ENCODE measurements around the gene MAFG. TPM values are rescaled to one million over a fixed set of nuclear protein-coding genes. Genes with fewer than 3 reads are reported as not detected.

The MAFG gene
- total RNA-seq, 2 experiments from 2014 or later, result 20.2 to 23.8 TPM

DNA sequence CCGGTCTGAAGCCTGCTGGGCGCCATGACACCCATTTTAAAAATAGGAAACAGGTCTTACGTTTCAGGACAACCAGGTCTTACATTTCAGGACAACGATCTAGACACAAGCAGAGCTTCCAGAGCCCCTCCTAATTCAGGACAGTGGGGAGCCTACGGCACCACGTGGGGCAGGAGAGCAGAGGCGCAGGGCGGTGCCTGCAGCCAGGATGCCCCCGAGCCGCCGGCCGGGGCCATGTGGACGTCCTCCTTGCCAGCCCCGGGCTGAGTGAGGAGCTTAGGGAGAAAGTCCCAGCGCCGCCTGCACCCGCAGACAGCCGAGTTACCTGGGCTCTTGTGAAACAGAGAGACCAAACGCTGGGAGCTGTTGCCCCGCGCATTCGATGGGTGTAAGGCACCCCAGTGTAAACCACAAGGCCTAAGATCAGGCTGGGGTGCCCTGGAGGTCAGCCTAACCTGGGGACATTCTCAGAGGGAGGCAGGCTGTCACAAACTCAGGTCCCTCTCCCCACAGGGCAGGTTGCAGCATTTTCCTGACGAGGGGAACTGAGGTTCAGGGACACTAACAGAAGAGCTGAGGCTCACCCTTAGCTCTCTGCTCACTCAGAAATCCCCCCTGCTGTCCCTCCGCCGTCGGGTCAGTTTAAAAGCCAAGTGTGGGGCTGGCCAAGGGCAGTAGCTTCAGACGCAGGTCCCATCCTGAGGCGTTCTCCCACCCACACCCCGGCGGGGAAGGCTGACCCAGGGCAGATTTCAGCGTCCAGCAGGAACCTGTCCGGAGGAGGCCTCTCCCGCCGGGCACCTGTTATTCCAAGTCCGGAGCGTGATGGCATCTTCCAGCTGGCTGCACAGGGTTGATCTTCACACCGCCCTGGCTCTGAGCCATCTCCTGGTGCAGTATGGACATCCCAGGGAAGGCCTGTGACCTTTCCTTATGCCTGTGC, 35.2 kb upstream of the MAFG start:
- peaks cover 41% of the 10 kb centered on the region for H3K27me3 Mint-ChIP-seq
- ATAC-seq, result no peak
- H3K27ac Mint-ChIP-seq, result no peak overlapping the region
- CTCF ChIA-PET, result interaction anchor here (0.6 to 2.4 kb wide), 5 partner anchors 15 to 68 kb away, joined by 3 to 13 read pairs (median 3); partner anchors contain the start of genes CENPX and LRRC45
- no peaks in the 10 kb centered on the region for H3K4me1 Mint-ChIP-seq
- DNase-seq, result no peak
- no peaks in the 10 kb centered on the region for H3K9me3 Mint-ChIP-seq (ENCODE audit: low read depth)
- H3K4me3 Mint-ChIP-seq, result no peak overlapping the region
- no peaks in the 10 kb centered on the region for H3K36me3 Mint-ChIP-seq

DNA sequence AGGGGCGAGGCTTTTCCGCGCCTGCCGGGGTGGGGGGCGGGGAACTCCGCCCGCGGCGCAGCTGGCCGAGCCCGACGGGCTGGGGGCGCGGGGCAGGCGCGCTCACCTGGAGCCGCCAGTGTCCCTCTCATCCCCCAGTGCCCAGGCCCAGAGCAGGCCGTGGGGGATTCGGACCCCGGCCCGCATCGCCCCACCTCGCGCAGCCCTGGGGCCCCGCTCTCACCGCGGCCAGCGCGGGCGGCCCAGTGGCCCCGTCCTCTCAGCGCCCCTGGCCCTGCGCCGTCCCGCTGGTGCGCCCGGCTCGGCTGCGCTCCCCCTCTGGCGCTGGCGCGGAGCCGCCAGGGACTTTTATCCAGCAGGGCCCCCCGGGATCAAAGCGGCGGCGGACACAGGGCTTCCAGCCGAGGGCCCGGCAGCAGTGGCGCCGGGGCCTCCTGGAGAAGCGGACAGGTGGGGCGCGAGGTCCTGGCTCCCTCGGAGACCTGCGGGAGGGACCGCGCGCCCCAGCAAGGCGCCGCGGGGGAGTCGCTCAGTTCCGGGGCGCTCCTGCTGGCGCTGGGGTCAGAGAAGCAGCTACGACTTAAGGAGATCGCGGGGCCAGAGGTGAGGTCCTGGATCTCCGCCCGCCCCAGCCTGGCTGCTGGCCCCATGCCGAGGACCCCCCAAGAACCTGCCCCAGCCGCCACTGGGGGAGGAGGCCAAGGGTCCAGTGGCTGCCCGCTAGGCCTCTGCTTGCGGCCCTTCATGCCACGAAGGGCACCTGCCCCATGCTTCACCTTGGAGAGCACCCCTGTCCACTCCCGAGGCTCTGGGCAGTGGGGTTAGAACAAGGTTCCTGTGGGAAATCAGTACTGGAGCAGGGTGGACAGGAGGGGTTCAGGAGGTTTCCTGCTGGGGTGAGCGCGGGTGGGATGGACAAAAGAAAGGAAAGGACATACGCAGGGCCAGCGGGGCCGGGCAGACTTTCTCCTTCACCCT, 34.3 kb upstream of the MAFG start:
- no peaks in the 10 kb centered on the region for H3K4me1 Mint-ChIP-seq
- peaks cover 47% of the 10 kb centered on the region for H3K27me3 Mint-ChIP-seq
- H3K4me3 Mint-ChIP-seq, result no peak overlapping the region
- no peaks in the 10 kb centered on the region for H3K9me3 Mint-ChIP-seq (ENCODE audit: low read depth)
- no peaks in the 10 kb centered on the region for H3K36me3 Mint-ChIP-seq
- ATAC-seq, result no peak
- no peak for DNase-seq
- no peak overlapping the region for H3K27ac Mint-ChIP-seq
- CTCF ChIA-PET, result interaction anchor here (0.6 to 2.7 kb wide), 7 partner anchors 11 to 69 kb away, joined by 3 to 181 read pairs (median 13); partner anchors contain the start of genes CENPX and LRRC45

DNA sequence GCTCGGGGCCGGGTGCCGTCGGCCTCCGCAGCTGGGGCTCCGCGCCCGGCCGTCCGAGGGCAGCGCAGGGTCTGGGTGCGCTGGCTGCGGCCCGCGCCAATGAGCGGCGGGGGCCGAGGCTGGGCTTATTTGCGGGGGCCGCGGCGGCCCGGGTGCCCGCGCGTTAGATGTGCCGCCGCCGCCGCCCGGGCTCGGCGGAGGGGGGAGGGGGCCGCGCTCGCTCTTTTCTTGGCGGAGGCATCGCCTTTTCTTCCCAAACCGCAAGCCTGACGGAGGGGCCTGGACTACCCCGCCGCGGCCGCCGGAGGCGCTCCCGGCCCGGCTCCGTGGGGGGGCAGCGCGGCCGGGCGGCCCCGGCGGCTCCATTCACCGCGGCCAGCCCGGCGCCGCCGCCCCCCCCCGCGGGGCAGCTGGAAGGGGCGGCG, 33.6 kb upstream of the MAFG start, which contains the start of gene NOTUM:
Gene NOTUM, minus strand, starts transcription at position 101 of the 425 bp plus-strand sequence. CDS start 278 bp downstream, outside the sequence.
- no peak within 1 kb of the TSS for H3K27ac Mint-ChIP-seq
- DNase-seq (no peak), ATAC-seq (no peak)
- H3K27me3 Mint-ChIP-seq, result peaks cover 47% of the 10 kb centered on the region
- CTCF ChIA-PET, result interaction anchor here (1.1 to 2.7 kb wide), 7 partner anchors 10 to 240 kb away, joined by 3 to 181 read pairs (median 17); partner anchors contain the start of genes ASPSCR1, CENPX and LRRC45
- no peaks in the 10 kb centered on the region for H3K9me3 Mint-ChIP-seq (ENCODE audit: low read depth)
- H3K36me3 Mint-ChIP-seq, result no peaks in the 10 kb centered on the region
- no peak within 1 kb of the TSS for H3K4me3 Mint-ChIP-seq
- no peaks in the 10 kb centered on the region for H3K4me1 Mint-ChIP-seq

DNA sequence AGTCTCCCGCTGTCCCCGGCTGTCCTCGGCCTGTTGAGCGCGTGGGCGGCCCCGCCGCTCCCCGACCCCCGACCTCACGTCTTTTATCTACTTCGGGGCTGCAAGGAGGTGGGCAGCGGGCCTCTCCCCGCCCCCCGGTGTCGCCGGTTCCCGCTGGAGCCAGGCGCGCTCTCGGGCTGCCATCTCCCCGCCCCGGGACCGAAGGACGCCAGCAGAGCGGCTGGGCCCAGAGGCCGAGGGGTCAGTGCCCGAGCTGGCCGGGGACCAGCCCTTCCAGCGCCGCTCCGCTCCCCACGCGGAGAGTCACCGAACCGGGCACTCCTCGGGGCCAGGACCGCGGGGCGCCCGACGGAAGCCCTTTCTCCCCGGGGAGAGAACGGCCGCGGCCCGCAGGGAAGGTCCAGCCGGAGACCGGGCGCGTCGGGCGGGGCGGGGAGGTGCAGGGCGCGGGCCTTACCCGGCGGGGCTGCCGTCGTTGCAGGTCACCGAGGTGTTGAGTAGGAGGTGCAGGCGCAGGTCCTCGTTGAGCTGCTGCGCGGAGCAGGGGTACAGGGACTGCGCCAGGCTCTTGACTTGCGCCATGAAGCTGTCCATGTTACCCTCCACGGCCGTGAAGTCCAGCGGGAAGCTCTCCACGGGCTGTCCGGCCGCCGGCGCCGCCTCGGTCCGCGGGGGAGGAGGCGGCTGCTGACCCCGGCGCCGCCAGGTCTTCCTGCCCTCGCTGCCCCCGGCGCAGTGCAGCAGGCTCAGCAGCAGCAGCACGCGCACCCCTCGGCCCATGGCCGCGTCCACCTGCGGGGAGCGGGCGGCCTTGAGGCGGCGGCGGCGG, 32.8 kb upstream of the MAFG start:
- Mint-ChIP-seq H3K9me3 (ENCODE audit: low read depth) (no peaks in the 10 kb centered on the region), H3K27me3 (peaks cover 47% of the 10 kb centered on the region), H3K27ac (no peak overlapping the region), H3K4me1 (no peaks in the 10 kb centered on the region), H3K36me3 (no peaks in the 10 kb centered on the region), H3K4me3 (no peak overlapping the region)
- ATAC-seq (no peak), DNase-seq (no peak)
- CTCF ChIA-PET, result interaction anchor here (0.7 to 2.7 kb wide), 42 partner anchors 8 to 393 kb away, joined by 3 to 181 read pairs (median 5); partner anchors contain the start of genes ASPSCR1, CENPX, DCXR and DUS1L

DNA sequence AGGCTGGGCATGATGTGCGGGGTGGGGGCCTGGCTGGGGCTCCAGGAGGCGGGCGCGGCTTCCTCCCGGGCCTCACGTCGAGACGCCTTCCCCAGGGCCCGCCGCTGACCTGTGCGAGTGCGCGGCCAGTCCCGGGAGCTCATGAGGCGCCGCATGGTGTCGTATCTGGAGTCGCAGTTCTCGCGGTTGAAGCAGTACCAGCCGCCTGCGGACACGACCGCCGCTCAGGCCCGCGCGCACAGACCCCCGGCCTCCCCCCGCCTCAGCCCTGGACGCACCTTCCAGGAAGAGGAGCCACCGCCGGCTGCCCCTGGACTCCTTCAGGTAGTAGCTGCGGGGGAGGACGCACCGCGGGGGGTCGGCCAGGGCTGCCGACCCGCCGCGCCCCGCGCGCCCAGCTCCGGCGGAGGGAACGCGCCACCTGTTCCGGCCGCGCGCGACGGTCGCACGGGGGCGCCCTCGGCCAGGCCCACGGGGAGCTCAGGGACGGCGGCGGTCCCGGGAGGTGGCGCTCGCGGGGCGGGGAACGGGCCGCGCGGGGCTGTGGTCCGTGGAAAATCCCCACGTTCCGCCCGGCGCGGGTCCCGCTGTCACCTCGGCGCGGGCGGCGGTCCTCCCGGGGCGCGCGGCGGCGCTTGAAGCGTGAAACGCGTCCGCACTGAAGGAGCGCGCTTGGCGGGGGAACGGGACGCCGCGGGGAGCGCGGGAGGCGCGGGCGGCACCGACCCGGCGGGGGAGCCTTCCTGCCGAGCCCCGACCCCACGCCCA, 32.0 kb upstream of the MAFG start:
- Mint-ChIP-seq H3K4me3 (no peak overlapping the region), H3K36me3 (no peaks in the 10 kb centered on the region), H3K27me3 (peaks cover 41% of the 10 kb centered on the region), H3K27ac (no peak overlapping the region), H3K4me1 (no peaks in the 10 kb centered on the region), H3K9me3 (ENCODE audit: low read depth) (no peaks in the 10 kb centered on the region)
- CTCF ChIA-PET, result interaction anchor here (0.6 to 2.7 kb wide), 54 partner anchors 9 to 392 kb away, joined by 3 to 181 read pairs (median 5); partner anchors contain the start of genes ASPSCR1, CCDC57, CENPX and DCXR
- peak; percentile 75 for DNase-seq
- ATAC-seq, result peak; percentile 96

DNA sequence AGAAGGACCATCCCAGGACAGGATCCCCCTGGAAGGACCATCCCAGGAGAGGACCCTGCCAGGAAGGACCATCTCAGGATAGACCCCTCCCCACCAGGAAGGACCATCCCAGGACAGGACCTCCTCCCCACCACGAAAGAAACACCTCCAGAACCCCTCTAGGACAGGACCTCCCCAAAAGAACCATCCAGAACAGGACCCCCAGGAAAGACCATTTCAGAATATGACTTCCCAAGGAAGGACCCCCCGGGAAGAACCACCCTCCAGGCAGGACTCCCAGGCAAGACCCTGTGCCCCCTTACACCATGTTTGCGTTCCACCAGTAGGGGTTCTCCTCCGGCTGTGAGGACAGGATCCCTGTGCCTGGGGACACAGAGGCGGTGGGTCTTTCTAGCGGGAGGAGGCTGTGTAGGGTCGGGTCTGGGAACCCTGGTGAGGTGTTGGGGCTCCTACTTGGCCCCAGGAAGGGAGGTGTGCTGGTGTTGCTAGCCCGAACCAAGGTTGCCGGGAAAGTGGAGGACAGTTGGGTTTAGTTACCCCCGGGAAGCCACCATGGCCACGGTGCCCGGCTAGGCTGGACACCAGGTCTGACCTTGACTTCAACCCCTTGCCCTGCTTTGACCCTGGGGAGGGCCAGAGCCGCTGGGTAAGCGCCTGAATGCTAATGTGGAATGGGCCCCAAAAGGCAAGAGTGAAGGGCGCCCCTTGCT, 31.3 kb upstream of the MAFG start:
- H3K27ac Mint-ChIP-seq, result no peak overlapping the region
- no peak for DNase-seq
- H3K4me3 Mint-ChIP-seq, result no peak overlapping the region
- peaks cover 34% of the 10 kb centered on the region for H3K27me3 Mint-ChIP-seq
- CTCF ChIA-PET, result interaction anchor here (0.6 to 2.7 kb wide), 50 partner anchors 8 to 257 kb away, joined by 3 to 181 read pairs (median 5); partner anchors contain the start of genes ASPSCR1, CCDC57, CENPX and DCXR
- no peaks in the 10 kb centered on the region for H3K36me3 Mint-ChIP-seq
- H3K9me3 Mint-ChIP-seq (ENCODE audit: low read depth), result no peaks in the 10 kb centered on the region
- ATAC-seq, result no peak
- H3K4me1 Mint-ChIP-seq, result no peaks in the 10 kb centered on the region

DNA sequence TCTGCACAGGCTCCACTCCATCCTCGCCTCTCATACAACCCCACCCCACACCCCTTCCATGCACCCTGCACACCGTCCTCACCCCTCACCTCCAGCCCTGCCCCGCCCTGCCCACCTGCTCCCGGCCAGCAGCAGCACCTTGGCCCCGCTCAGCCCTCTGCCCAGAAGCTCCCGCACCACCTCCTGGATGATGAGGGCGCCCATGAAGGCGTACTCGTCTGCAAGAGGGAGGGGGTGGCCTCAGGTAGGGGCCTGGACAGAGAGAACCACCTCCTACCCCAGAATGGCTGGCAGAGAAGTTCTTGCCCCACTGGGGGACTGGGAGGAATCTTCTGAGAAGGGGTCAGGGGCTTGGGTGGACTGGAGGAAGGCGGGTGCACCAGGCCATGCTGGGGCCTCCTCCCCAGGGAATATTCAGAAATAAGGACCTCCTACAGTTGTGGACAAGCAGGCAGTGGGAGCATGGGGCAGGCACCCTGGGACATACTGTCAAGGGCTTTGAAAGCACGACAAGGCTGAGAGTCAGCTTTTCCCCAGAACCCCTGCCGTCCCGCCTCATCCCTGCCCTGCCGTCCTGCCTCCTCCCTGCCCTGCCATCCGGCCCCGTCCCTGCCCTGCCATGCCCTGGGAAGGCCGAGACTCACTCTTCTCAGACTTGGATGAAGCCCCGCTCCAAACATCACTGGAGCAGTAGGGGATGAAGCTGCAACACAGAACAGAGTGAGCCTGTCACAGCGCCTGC, 30.3 kb upstream of the MAFG start:
- Mint-ChIP-seq H3K27me3 (peaks cover 25% of the 10 kb centered on the region), H3K4me1 (no peaks in the 10 kb centered on the region), H3K36me3 (no peaks in the 10 kb centered on the region), H3K9me3 (ENCODE audit: low read depth) (no peaks in the 10 kb centered on the region), H3K27ac (no peak overlapping the region), H3K4me3 (no peak overlapping the region)
- CTCF ChIA-PET, result no interaction called here
- ATAC-seq, result no peak
- no peak for DNase-seq

DNA sequence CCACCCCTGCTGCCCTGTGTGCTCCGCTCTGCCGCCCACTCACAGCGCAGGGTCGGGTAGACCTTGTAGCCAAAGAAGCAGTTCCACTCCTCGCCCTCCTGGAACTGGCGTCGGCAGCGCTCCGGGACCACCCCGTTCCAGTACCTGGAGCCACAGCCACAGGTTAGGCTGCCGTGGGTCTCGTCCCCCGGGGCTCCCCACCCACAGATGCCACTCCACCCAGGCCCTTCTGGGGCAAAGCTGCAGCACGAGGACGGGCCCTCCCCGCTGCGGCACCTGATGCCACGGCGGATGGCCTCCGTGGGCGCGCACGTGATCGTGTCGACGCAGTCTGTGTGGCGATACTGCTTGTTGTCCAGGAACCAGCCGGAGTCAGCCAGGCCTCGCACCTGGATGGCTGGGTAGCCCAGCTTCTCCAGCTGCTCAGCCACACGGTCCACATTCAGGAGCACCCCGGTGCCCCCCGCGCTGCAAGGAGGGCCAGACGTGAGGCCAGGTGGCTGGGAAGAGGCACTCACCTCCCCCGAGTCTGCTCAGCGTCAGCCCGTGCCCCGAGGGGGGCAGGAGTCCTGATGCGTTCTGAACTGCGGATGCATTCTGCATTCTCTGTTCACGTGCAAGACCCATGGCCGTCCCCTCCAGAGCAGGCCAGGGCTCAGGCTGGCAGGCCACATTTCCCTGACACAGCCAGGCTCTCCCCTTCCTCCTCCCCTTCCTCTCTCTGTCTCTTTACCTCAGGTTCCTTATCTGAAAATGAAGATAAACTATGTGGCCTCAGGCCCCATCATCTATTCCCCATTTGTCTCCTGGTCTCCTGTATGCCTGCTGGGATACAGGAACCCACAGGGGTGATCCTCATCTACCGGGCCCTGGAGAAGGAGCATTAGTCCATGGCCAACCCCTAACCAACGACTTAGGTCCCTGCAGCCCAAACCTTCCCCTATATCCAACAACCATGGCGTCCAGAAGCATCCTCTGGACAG, 29.4 kb upstream of the MAFG start:
- DNase-seq (no peak), ATAC-seq (no peak)
- Mint-ChIP-seq H3K36me3 (no peaks in the 10 kb centered on the region), H3K9me3 (ENCODE audit: low read depth) (no peaks in the 10 kb centered on the region), H3K27ac (no peak overlapping the region), H3K27me3 (peaks cover 17% of the 10 kb centered on the region), H3K4me3 (no peak overlapping the region), H3K4me1 (no peaks in the 10 kb centered on the region)
- CTCF ChIA-PET, result no interaction called here

DNA sequence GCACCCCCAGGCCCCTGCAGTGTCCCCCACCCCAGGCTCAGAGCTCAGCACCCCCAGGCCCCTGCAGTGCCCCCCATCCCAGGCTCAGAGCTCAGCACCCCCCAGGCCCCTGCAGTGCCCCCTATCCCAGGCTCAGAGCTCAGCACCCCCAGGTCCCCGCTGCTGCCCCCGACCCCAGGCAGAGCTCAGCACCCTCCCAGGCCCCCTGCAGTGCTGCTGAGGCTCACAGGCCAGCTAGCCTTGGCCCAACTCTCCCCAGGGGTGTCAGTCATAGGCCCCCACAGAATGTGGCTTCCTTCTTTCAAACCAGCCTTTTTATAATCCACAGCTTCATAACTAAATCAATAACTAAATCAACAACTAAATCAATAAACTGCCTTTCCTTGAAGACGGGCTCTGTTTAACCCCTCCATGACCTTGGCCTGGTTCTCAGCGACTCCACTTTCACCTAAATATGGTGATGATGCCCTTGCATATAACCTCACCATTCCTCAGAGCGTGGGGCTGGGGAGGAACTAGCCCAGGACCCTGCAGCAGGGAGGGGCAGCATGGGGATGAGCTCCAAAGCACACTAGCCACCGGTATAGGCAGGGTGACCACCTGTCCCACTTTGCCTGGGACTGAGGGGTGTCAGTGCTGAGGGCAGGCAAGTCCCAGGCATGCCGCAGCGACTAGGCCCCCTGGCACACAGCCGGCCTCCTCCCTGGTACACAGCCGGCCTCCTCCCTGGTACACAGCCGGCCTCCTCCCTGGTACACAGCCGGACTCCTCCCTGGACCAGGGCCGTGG, 28.4 kb upstream of the MAFG start:
- H3K27me3 Mint-ChIP-seq, result peaks cover 20% of the 10 kb centered on the region
- CTCF ChIA-PET, result interaction anchor here (1.2 kb wide), 1 partner anchor 74 kb away, joined by 5 read pairs; no protein-coding TSS in a partner anchor
- H3K9me3 Mint-ChIP-seq (ENCODE audit: low read depth), result no peaks in the 10 kb centered on the region
- no peak overlapping the region for H3K27ac Mint-ChIP-seq
- H3K4me3 Mint-ChIP-seq, result no peak overlapping the region
- ATAC-seq, result no peak
- no peak for DNase-seq
- no peaks in the 10 kb centered on the region for H3K36me3 Mint-ChIP-seq
- no peaks in the 10 kb centered on the region for H3K4me1 Mint-ChIP-seq
